Astrocyte (in vitro differentiated cells and primary cell): ENCODE measurements around the gene DDX39A.

Experiments
- EZH2 ChIP-seq: IDR thresholded peaks from 2 replicates; pipeline ENCODE4 v1.6.1; 2012; ENCODE audit warnings: mild to moderate bottlenecking, low read length, inconsistent platforms; ENCODE audit not compliant: insufficient read depth
- TF ChIP-seq, protein P1 (sequence below): IDR thresholded peaks from 2 replicates; pipeline ENCODE4 v1.5.1; 2011; ENCODE audit warnings: low read depth, mild to moderate bottlenecking, inconsistent platforms, low read length, moderate library complexity; ENCODE audit not compliant: insufficient read depth

DNA sequence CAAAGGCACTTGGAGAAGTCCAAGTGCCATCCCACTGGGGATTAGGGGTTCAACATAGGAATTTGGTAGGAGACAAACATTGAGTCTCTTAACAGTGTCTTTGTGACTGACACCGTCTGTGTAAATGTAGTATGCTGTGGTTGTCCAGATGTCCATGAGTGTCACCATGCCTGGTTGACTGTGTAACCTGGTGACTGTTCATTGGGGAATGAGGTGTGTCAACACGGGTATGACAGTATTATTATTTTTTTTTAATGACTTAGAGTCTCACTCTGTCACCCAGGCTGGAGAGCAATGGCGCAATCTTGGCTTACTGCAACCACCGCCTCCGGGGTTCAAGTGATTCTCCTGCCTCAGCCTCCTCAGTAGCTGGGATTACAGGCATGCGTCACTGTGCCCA is 30.2 kb upstream of the DDX39A start:
- TF ChIP-seq, protein P1, sequence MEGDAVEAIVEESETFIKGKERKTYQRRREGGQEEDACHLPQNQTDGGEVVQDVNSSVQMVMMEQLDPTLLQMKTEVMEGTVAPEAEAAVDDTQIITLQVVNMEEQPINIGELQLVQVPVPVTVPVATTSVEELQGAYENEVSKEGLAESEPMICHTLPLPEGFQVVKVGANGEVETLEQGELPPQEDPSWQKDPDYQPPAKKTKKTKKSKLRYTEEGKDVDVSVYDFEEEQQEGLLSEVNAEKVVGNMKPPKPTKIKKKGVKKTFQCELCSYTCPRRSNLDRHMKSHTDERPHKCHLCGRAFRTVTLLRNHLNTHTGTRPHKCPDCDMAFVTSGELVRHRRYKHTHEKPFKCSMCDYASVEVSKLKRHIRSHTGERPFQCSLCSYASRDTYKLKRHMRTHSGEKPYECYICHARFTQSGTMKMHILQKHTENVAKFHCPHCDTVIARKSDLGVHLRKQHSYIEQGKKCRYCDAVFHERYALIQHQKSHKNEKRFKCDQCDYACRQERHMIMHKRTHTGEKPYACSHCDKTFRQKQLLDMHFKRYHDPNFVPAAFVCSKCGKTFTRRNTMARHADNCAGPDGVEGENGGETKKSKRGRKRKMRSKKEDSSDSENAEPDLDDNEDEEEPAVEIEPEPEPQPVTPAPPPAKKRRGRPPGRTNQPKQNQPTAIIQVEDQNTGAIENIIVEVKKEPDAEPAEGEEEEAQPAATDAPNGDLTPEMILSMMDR: no peak
- TF ChIP-seq EZH2: no peak
